ENCODE data around the gene CGB5.
"Not testable (repeated sequence)": the region's sequence is repeated elsewhere in the genome, so short reads cannot be mapped to it uniquely, and the experiment has no call there.

- TF ChIP-seq CTCF, POLR2A (IDR thresholded peaks at IDR 0.05): not testable (repeated sequence)
These were observed 6.2 kb downstream of the CGB5 start for GRCh38 chr19:49049834-49050233.
